Loucy (cell line): Measurements from ENCODE around the gene SYT8.

Source experiments
- EZH2phosphoT487 ChIP-seq: fragments of 200-600 bp; IDR thresholded peaks from 2 replicates; pipeline ENCODE4 v1.6.1; 2018; ENCODE audit warnings: antibody characterized with exemption, mild to moderate bottlenecking, moderate library complexity, borderline replicate concordance
- TF ChIP-seq, protein P1 (sequence below): fragments of 200-600 bp; sonication (generic); conservative IDR thresholded peaks from 2 replicates; pipeline ENCODE4 v1.5.1; 2014; ENCODE audit warnings: mild to moderate bottlenecking, antibody characterized with exemption, low read length

DNA sequence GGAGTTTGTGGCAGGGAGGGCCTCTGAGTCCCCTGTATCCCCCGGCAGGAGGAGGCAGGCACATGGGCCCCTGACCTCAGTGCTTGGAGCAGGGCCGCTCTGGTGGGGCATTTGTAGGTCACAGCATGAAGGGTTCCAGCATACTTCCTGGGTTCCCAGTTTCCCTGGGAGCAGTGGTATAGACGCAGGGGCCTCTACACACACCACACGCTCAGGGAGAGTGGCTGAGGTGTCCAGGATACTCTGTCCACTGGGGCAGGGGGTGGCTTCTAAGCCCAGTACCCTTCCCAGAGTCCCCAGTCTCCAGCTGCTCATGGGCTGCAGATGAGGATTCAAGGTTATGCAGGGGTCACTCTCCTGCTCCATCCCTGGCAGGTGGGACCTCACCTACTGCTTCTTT, 24.2 kb downstream of the SYT8 start:
- TF ChIP-seq, protein P1, sequence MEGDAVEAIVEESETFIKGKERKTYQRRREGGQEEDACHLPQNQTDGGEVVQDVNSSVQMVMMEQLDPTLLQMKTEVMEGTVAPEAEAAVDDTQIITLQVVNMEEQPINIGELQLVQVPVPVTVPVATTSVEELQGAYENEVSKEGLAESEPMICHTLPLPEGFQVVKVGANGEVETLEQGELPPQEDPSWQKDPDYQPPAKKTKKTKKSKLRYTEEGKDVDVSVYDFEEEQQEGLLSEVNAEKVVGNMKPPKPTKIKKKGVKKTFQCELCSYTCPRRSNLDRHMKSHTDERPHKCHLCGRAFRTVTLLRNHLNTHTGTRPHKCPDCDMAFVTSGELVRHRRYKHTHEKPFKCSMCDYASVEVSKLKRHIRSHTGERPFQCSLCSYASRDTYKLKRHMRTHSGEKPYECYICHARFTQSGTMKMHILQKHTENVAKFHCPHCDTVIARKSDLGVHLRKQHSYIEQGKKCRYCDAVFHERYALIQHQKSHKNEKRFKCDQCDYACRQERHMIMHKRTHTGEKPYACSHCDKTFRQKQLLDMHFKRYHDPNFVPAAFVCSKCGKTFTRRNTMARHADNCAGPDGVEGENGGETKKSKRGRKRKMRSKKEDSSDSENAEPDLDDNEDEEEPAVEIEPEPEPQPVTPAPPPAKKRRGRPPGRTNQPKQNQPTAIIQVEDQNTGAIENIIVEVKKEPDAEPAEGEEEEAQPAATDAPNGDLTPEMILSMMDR = no peak
- no peak for TF ChIP-seq EZH2phosphoT487
